ENCODE data around the gene SCAMP2. TPM values are rescaled to one million over a fixed set of nuclear protein-coding genes. Genes with fewer than 3 reads are reported as not detected.
A peak's percentile ranks its signal among the peaks of the same experiment; 100 is the strongest.

The SCAMP2 gene
- total RNA-seq, 2 experiments from 2014 or later = 57.5 to 59.6 TPM

GRCh38 chr15:74828835-74829234 is 44.3 kb downstream of the SCAMP2 start:
- no peaks in the 10 kb centered on the region for H3K36me3 Mint-ChIP-seq
- H3K27me3 Mint-ChIP-seq = peaks cover 36% of the 10 kb centered on the region
- no peak overlapping the region for H3K27ac Mint-ChIP-seq
- no peaks in the 10 kb centered on the region for H3K9me3 Mint-ChIP-seq
- DNase-seq = no peak
- H3K4me1 Mint-ChIP-seq = no peaks in the 10 kb centered on the region
- no peak overlapping the region for H3K4me3 Mint-ChIP-seq

GRCh38 chr15:74827614-74828013 is 45.6 kb downstream of the SCAMP2 start:
- no peak overlapping the region for H3K27ac Mint-ChIP-seq
- DNase-seq = no peak

GRCh38 chr15:74826921-74827320 is 46.2 kb downstream of the SCAMP2 start:
- Mint-ChIP-seq H3K27me3 (peaks cover 36% of the 10 kb centered on the region), H3K4me3 (no peak overlapping the region), H3K27ac (no peak overlapping the region), H3K9me3 (no peaks in the 10 kb centered on the region), H3K36me3 (no peaks in the 10 kb centered on the region), H3K4me1 (no peaks in the 10 kb centered on the region)
- no peak for DNase-seq

More at GRCh38 chr15:74827614-74828013, 45.6 kb downstream of the SCAMP2 start:
- Mint-ChIP-seq H3K4me1 (no peaks in the 10 kb centered on the region), H3K9me3 (no peaks in the 10 kb centered on the region), H3K36me3 (no peaks in the 10 kb centered on the region), H3K4me3 (no peak overlapping the region), H3K27me3 (peaks cover 36% of the 10 kb centered on the region)

- DNase-seq = peak; percentile 54
- no peaks in the 10 kb centered on the region for H3K4me1 Mint-ChIP-seq
- no peak within 1 kb of the TSS for H3K4me3 Mint-ChIP-seq
- no peaks in the 10 kb centered on the region for H3K9me3 Mint-ChIP-seq
- peaks cover 36% of the 10 kb centered on the region for H3K27me3 Mint-ChIP-seq
- no peak within 1 kb of the TSS for H3K27ac Mint-ChIP-seq
- no peaks in the 10 kb centered on the region for H3K36me3 Mint-ChIP-seq
Measured at GRCh38 chr15:74826364-74826819, 46.8 kb downstream of the SCAMP2 start, which contains the start of gene CPLX3. Gene CPLX3, plus strand, starts transcription at chr15:74826627. Its CDS starts 77 bp downstream, at chr15:74826704.

GRCh38 chr15:74825866-74826265 is 47.3 kb downstream of the SCAMP2 start:
- H3K9me3 Mint-ChIP-seq = no peaks in the 10 kb centered on the region
- H3K27me3 Mint-ChIP-seq = peaks cover 36% of the 10 kb centered on the region
- no peaks in the 10 kb centered on the region for H3K4me1 Mint-ChIP-seq
- DNase-seq = no peak
- H3K36me3 Mint-ChIP-seq = no peaks in the 10 kb centered on the region
- no peak overlapping the region for H3K27ac Mint-ChIP-seq
- H3K4me3 Mint-ChIP-seq = no peak overlapping the region

- no peaks in the 10 kb centered on the region for H3K36me3 Mint-ChIP-seq
- no peak overlapping the region for H3K4me3 Mint-ChIP-seq
- no peaks in the 10 kb centered on the region for H3K9me3 Mint-ChIP-seq
- no peak overlapping the region for H3K27ac Mint-ChIP-seq
- DNase-seq = no peak
- H3K27me3 Mint-ChIP-seq = peaks cover 38% of the 10 kb centered on the region
- H3K4me1 Mint-ChIP-seq = no peaks in the 10 kb centered on the region
Measured at GRCh38 chr15:74824976-74825375, 48.2 kb downstream of the SCAMP2 start.

GRCh38 chr15:74823324-74823723 is 49.8 kb downstream of the SCAMP2 start:
- no peak overlapping the region for H3K4me3 Mint-ChIP-seq
- H3K27ac Mint-ChIP-seq = no peak overlapping the region
- no peak for DNase-seq
- H3K4me1 Mint-ChIP-seq = peaks cover 5% of the 10 kb centered on the region
- H3K27me3 Mint-ChIP-seq = peaks cover 30% of the 10 kb centered on the region
- no peaks in the 10 kb centered on the region for H3K9me3 Mint-ChIP-seq
- no peaks in the 10 kb centered on the region for H3K36me3 Mint-ChIP-seq

- H3K4me1 Mint-ChIP-seq = peaks cover 5% of the 10 kb centered on the region
- no peak overlapping the region for H3K27ac Mint-ChIP-seq
- peaks cover 19% of the 10 kb centered on the region for H3K27me3 Mint-ChIP-seq
- H3K9me3 Mint-ChIP-seq = no peaks in the 10 kb centered on the region
- H3K36me3 Mint-ChIP-seq = no peaks in the 10 kb centered on the region
- no peak overlapping the region for H3K4me3 Mint-ChIP-seq
- no peak for DNase-seq
Measured at GRCh38 chr15:74822233-74822632, 50.9 kb downstream of the SCAMP2 start.

- no peak overlapping the region for H3K4me3 Mint-ChIP-seq
- H3K4me1 Mint-ChIP-seq = peaks cover 5% of the 10 kb centered on the region
- no peak for DNase-seq
- no peak overlapping the region for H3K27ac Mint-ChIP-seq
- H3K36me3 Mint-ChIP-seq = no peaks in the 10 kb centered on the region
- H3K27me3 Mint-ChIP-seq = peaks cover 15% of the 10 kb centered on the region
- no peaks in the 10 kb centered on the region for H3K9me3 Mint-ChIP-seq
Measured at GRCh38 chr15:74821790-74822158, 51.4 kb downstream of the SCAMP2 start.

- no peak for DNase-seq
- Mint-ChIP-seq H3K9me3 (no peaks in the 10 kb centered on the region), H3K27me3 (peaks cover 11% of the 10 kb centered on the region), H3K36me3 (no peaks in the 10 kb centered on the region), H3K4me3 (no peak overlapping the region), H3K4me1 (peaks cover 5% of the 10 kb centered on the region), H3K27ac (no peak overlapping the region)
Measured at GRCh38 chr15:74821091-74821789, 51.9 kb downstream of the SCAMP2 start.

GRCh38 chr15:74820056-74820455 is 53.1 kb downstream of the SCAMP2 start:
- H3K4me1 Mint-ChIP-seq = peaks cover 5% of the 10 kb centered on the region
- no peaks in the 10 kb centered on the region for H3K9me3 Mint-ChIP-seq
- H3K36me3 Mint-ChIP-seq = no peaks in the 10 kb centered on the region
- H3K27ac Mint-ChIP-seq = no peak overlapping the region
- peaks cover 3% of the 10 kb centered on the region for H3K27me3 Mint-ChIP-seq
- DNase-seq = no peak
- no peak overlapping the region for H3K4me3 Mint-ChIP-seq

- no peak for DNase-seq
- H3K27me3 Mint-ChIP-seq = peaks cover 3% of the 10 kb centered on the region
- no peaks in the 10 kb centered on the region for H3K36me3 Mint-ChIP-seq
- H3K9me3 Mint-ChIP-seq = no peaks in the 10 kb centered on the region
- H3K27ac Mint-ChIP-seq = no peak overlapping the region
- peaks cover 5% of the 10 kb centered on the region for H3K4me1 Mint-ChIP-seq
- H3K4me3 Mint-ChIP-seq = no peak overlapping the region
Measured at GRCh38 chr15:74817370-74817737, 55.8 kb downstream of the SCAMP2 start.

GRCh38 chr15:74816624-74817369 is 56.4 kb downstream of the SCAMP2 start:
- Mint-ChIP-seq H3K4me3 (no peak overlapping the region), H3K27me3 (peaks cover 3% of the 10 kb centered on the region), H3K27ac (no peak overlapping the region)

GRCh38 chr15:74815961-74816360 is 57.2 kb downstream of the SCAMP2 start:
- peaks cover 3% of the 10 kb centered on the region for H3K27me3 Mint-ChIP-seq
- H3K4me1 Mint-ChIP-seq = peaks cover 5% of the 10 kb centered on the region
- no peak overlapping the region for H3K27ac Mint-ChIP-seq
- no peaks in the 10 kb centered on the region for H3K9me3 Mint-ChIP-seq
- H3K36me3 Mint-ChIP-seq = no peaks in the 10 kb centered on the region
- H3K4me3 Mint-ChIP-seq = no peak overlapping the region
- DNase-seq = no peak

More at GRCh38 chr15:74816624-74817369, 56.4 kb downstream of the SCAMP2 start:
- no peaks in the 10 kb centered on the region for H3K9me3 Mint-ChIP-seq
- H3K36me3 Mint-ChIP-seq = no peaks in the 10 kb centered on the region
- H3K4me1 Mint-ChIP-seq = peaks cover 5% of the 10 kb centered on the region
- DNase-seq = no peak

GRCh38 chr15:74815121-74815934 is 57.8 kb downstream of the SCAMP2 start:
- Mint-ChIP-seq H3K27ac (no peak overlapping the region), H3K36me3 (no peaks in the 10 kb centered on the region), H3K4me3 (no peak overlapping the region), H3K27me3 (peaks cover 3% of the 10 kb centered on the region), H3K9me3 (no peaks in the 10 kb centered on the region), H3K4me1 (peaks cover 5% of the 10 kb centered on the region)
- no peak for DNase-seq
